ENCODE data around the gene CHST3. TPM values are rescaled to one million over a fixed set of nuclear protein-coding genes. Genes with fewer than 3 reads are reported as not detected.

The CHST3 gene
- total RNA-seq, 1 donor from 2014 or later: 25.8 TPM

DNA sequence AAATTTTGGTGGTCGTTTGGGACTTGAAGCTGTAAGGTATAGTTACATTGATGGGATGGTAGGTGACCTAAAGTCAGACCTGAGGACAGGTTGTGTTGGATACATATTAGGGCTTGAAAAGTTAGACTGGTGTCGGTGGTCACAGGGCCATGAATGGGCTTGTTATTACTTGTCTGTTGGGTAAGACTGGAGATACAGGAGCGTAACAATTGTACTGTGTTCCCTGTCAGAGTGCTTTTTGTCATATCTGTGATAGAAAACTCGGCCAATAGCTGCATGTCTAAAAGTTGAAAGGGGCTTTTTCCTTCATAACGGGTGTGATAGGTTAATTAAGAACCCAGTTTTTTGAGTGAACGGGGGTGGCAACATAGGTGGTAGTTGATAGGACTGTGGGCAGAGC, 13.5 kb upstream of the CHST3 start:
- Mint-ChIP-seq H3K9me3 (peaks cover 27% of the 10 kb centered on the region), H3K4me1 (no peaks in the 10 kb centered on the region), H3K4me3 (no peak overlapping the region), H3K36me3 (ENCODE audit: low read depth) (peaks cover 16% of the 10 kb centered on the region), H3K27ac (ENCODE audit: unreplicated experiment) (no peak overlapping the region), H3K27me3 (ENCODE audit: low read depth) (no peaks in the 10 kb centered on the region)
- no peak for TF ChIP-seq CTCF (conservative IDR thresholded peaks at IDR 0.05)
- no peak for DNase-seq (ENCODE audit: low read depth, low spot score)

DNA sequence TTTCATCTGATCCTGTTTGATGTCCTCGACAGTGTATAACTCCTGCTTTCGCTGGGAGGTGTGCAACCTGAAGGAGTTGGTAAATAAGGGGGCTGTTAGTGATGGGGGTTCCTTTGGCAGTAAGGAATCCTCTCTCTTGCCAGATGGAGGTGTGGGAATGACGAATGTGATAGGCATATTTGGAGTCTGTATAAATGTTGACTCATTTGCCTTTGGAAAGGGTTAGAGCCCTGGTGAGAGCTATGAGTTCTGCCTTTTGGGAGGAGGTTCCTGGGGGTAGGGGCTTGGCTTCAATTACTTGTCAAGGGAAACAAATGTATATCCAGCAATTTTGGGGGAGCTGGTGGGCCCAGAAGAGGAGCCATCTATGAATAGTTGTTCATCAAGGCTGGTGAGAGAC, 11.4 kb upstream of the CHST3 start:
- Mint-ChIP-seq H3K27me3 (ENCODE audit: low read depth) (no peaks in the 10 kb centered on the region), H3K27ac (ENCODE audit: unreplicated experiment) (no peak overlapping the region), H3K4me3 (no peak overlapping the region), H3K4me1 (peaks cover 8% of the 10 kb centered on the region), H3K9me3 (peaks cover 15% of the 10 kb centered on the region), H3K36me3 (ENCODE audit: low read depth) (peaks cover 10% of the 10 kb centered on the region)
- no peak for DNase-seq (ENCODE audit: low read depth, low spot score)
- no peak for TF ChIP-seq CTCF (conservative IDR thresholded peaks at IDR 0.05)

GRCh38 chr10:71957546-71958275, 6.5 kb upstream of the CHST3 start:
- peaks cover 11% of the 10 kb centered on the region for H3K4me1 Mint-ChIP-seq
- peaks cover 8% of the 10 kb centered on the region for H3K9me3 Mint-ChIP-seq
- H3K36me3 Mint-ChIP-seq (ENCODE audit: low read depth): peaks cover 17% of the 10 kb centered on the region
- no peak for DNase-seq (ENCODE audit: low read depth, low spot score)
- peak; percentile 23 for TF ChIP-seq CTCF (conservative IDR thresholded peaks at IDR 0.05)
- H3K27me3 Mint-ChIP-seq (ENCODE audit: low read depth): peaks cover 4% of the 10 kb centered on the region
- H3K4me3 Mint-ChIP-seq: no peak overlapping the region
- no peak overlapping the region for H3K27ac Mint-ChIP-seq (ENCODE audit: unreplicated experiment)

DNA sequence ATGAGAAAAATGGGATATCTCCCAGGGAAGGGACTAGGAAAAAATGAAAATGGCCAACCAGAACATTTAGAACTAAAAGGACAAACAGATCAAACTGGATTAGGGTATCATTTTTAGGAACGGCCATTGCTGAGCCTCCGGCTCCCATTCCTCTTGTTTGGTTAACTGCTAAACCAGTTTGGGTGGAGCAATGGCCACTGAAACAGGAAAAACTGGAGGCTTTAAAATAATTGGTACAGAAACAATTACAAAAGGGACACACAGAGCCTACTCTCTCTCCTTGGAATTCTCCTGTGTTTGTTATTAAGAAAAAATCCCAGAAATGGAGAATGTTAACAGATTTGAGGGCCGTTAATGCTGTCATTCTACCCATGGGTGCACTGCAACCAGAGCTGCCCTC, 4.7 kb upstream of the CHST3 start:
- Mint-ChIP-seq H3K27ac (ENCODE audit: unreplicated experiment) (no peak overlapping the region), H3K4me1 (peaks cover 14% of the 10 kb centered on the region), H3K27me3 (ENCODE audit: low read depth) (peaks cover 8% of the 10 kb centered on the region), H3K9me3 (peaks cover 7% of the 10 kb centered on the region), H3K36me3 (ENCODE audit: low read depth) (peaks cover 16% of the 10 kb centered on the region), H3K4me3 (no peak overlapping the region)
- TF ChIP-seq CTCF (conservative IDR thresholded peaks at IDR 0.05): no peak
- DNase-seq (ENCODE audit: low read depth, low spot score): no peak

- Mint-ChIP-seq H3K27ac (ENCODE audit: unreplicated experiment) (no peak overlapping the region), H3K9me3 (no peaks in the 10 kb centered on the region), H3K4me1 (peaks cover 34% of the 10 kb centered on the region), H3K36me3 (ENCODE audit: low read depth) (peaks cover 6% of the 10 kb centered on the region), H3K4me3 (peak overlapping the region; percentile 85), H3K27me3 (ENCODE audit: low read depth) (peaks cover 11% of the 10 kb centered on the region)
- no peak for DNase-seq (ENCODE audit: low read depth, low spot score)
- no peak for TF ChIP-seq CTCF (conservative IDR thresholded peaks at IDR 0.05)
These were observed 2.4 kb upstream of the CHST3 start for GRCh38 chr10:71961831-71962230.

Measured in neural crest cell (in vitro differentiated cells).